Esophagus squamous epithelium (tissue), 4 donors: ENCODE measurements around the gene SLC7A14.

Experiments used
- POLR2A ChIP-seq, 4 donors: fragments of 450-650 bp; IDR thresholded peaks; one replicate each; pipeline ENCODE4 v1.6.1; 2017; ENCODE audit warnings: antibody characterized with exemption in 4 of 4, mild to moderate bottlenecking in 4 of 4, moderate library complexity in 3 of 4
- TF ChIP-seq, protein P1 (sequence below), 6 experiments: fragments of 450-650 bp in 4 of 6; fragments of 200-600 bp in 2 of 6; sonication (generic) in 2 of 6; IDR thresholded peaks; one replicate each; pipeline ENCODE4 v1.5.1; 2016 to 2019; ENCODE audit warnings: antibody characterized with exemption in 6 of 6, mild to moderate bottlenecking in 4 of 6, moderate library complexity in 4 of 6

- TF ChIP-seq, protein P1, sequence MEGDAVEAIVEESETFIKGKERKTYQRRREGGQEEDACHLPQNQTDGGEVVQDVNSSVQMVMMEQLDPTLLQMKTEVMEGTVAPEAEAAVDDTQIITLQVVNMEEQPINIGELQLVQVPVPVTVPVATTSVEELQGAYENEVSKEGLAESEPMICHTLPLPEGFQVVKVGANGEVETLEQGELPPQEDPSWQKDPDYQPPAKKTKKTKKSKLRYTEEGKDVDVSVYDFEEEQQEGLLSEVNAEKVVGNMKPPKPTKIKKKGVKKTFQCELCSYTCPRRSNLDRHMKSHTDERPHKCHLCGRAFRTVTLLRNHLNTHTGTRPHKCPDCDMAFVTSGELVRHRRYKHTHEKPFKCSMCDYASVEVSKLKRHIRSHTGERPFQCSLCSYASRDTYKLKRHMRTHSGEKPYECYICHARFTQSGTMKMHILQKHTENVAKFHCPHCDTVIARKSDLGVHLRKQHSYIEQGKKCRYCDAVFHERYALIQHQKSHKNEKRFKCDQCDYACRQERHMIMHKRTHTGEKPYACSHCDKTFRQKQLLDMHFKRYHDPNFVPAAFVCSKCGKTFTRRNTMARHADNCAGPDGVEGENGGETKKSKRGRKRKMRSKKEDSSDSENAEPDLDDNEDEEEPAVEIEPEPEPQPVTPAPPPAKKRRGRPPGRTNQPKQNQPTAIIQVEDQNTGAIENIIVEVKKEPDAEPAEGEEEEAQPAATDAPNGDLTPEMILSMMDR (IDR thresholded peaks at IDR 0.05) = no peak
- TF ChIP-seq POLR2A (IDR thresholded peaks at IDR 0.05) = no peak
These were observed 35.4 kb upstream of the SLC7A14 start for GRCh38 chr3:170621256-170621655.
